Transverse colon (tissue), 3 donors: ENCODE data around the gene ZNF23.
A peak's percentile ranks its signal among the peaks of the same experiment; 100 is the strongest.

Source experiments
- EP300 ChIP-seq: sonication (generic); formaldehyde crosslinking; IDR thresholded peaks from one replicate; pipeline ENCODE4 v1.6.1; 2017; ENCODE audit warnings: antibody characterized with exemption, low read depth
- POLR2A ChIP-seq: fragments of 450-650 bp; IDR thresholded peaks from one replicate; pipeline ENCODE4 v1.6.1; 2016; ENCODE audit warnings: antibody characterized with exemption, mild to moderate bottlenecking, moderate library complexity
- TF ChIP-seq, protein P1 (sequence below), 5 experiments: fragments of 200-600 bp in 3 of 5; fragments of 450-650 bp in 2 of 5; sonication (generic) in 3 of 5; IDR thresholded peaks; 1 replicate in 2 of 5; 2 replicates in 3 of 5; pipeline ENCODE4 v1.5.1; 2016 to 2017; ENCODE audit warnings: antibody characterized with exemption in 5 of 5, inconsistent platforms in 3 of 5, mild to moderate bottlenecking in 2 of 5, moderate library complexity in 1 of 5

- TF ChIP-seq EP300 (no peak), POLR2A (no peak)
- TF ChIP-seq, protein P1, sequence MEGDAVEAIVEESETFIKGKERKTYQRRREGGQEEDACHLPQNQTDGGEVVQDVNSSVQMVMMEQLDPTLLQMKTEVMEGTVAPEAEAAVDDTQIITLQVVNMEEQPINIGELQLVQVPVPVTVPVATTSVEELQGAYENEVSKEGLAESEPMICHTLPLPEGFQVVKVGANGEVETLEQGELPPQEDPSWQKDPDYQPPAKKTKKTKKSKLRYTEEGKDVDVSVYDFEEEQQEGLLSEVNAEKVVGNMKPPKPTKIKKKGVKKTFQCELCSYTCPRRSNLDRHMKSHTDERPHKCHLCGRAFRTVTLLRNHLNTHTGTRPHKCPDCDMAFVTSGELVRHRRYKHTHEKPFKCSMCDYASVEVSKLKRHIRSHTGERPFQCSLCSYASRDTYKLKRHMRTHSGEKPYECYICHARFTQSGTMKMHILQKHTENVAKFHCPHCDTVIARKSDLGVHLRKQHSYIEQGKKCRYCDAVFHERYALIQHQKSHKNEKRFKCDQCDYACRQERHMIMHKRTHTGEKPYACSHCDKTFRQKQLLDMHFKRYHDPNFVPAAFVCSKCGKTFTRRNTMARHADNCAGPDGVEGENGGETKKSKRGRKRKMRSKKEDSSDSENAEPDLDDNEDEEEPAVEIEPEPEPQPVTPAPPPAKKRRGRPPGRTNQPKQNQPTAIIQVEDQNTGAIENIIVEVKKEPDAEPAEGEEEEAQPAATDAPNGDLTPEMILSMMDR (IDR thresholded peaks at IDR 0.05): peak in 2 of 5 experiments; percentile 34 to 38
These were observed 40.1 kb downstream of the ZNF23 start for GRCh38 chr16:71421911-71422310.
